IPS-18a (cell line): Measurements from ENCODE around the gene PFN2.
A peak's percentile ranks its signal among the peaks of the same experiment; 100 is the strongest.

Experiments used
- H3K27ac ChIP-seq: one replicate; pipeline ENCODE4 v1.5.1; 2013; ENCODE audit warnings: low read length
- H3K27me3 ChIP-seq: one replicate; pipeline ENCODE4 v1.6.1; 2013; ENCODE audit warnings: mild to moderate bottlenecking, low read length; ENCODE audit not compliant: control insufficient read depth, insufficient read depth
- H3K36me3 ChIP-seq: one replicate; pipeline ENCODE4 v1.6.1; 2013; ENCODE audit warnings: low read depth, low read length; ENCODE audit not compliant: control insufficient read depth
- H3K4me1 ChIP-seq: one replicate; pipeline ENCODE4 v1.6.1; 2013; ENCODE audit warnings: low read depth, low read length; ENCODE audit not compliant: control insufficient read depth
- H3K4me3 ChIP-seq: one replicate; pipeline ENCODE4 v1.5.1; 2013; ENCODE audit warnings: low read length
- H3K9ac ChIP-seq: one replicate; pipeline ENCODE4 v1.6.1; 2013; ENCODE audit warnings: mild to moderate bottlenecking, low read length, moderate library complexity
- H3K9me3 ChIP-seq: one replicate; pipeline ENCODE4 v1.6.1; 2013; ENCODE audit warnings: low read depth, low read length; ENCODE audit not compliant: control insufficient read depth

Gene PFN2

DNA sequence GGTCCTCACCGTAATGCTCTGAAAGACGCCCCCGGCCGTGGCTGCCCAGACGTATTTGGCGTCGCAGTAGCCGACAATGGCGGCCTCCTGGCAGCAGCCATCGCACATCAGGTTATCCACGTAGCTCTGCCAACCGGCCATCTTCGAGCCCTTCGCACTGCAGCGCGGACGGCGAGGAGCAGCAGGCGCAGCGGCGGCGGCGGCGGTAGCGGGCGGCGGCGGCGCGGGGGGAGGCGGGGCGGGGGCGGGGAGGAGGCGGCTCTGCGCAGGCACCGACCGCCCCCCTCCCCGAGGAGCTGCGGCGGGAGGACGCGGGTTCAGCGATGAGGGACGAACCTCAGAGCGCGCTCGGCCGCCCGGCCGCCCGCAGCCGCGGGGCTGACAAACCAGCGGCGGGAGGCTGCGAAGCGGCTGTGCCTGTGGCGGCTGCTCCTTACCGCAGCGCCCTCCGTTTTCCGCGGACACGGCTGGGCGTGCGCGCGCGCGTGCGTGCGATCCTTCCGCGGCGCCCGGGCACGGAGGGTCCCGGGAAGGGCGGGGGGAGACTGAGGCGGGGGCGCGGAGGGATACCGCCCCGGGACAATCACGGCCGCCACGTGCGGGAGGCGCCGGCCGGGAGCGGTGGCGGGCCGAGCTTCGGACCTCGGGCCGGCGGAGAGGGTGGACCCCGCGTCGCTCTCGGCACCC, at the start of gene PFN2:
Gene PFN2, minus strand, starts transcription at position 180 of the 687 bp plus-strand sequence. Its CDS starts 39 bp downstream, at position 141.
- peak within 1 kb of the TSS; percentile 97 for H3K27ac ChIP-seq

DNA sequence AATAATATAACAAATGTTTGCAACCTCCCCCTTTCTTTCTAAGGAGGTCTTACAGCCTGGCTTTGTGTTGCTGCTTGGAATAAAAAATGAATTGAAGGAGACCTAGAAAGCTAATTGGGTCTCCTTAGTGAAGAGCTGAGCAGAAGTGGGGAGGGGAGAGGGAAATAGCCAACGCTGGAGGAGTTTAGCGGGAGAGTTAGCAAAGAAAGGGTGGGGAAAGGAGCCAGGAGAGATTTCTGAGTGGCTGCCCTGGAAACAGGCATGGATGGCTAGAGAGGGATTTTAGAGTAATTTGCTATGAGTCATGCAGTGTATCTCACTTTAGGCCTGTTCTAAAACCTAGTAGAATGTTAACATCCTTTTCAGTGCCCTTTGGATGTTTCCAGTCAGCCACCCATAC, 45.2 kb upstream of the PFN2 start:
- no peak overlapping the region for H3K4me3 ChIP-seq
- no peak overlapping the region for H3K27ac ChIP-seq
- no peaks in the 10 kb centered on the region for H3K27me3 ChIP-seq
- H3K36me3 ChIP-seq = no peaks in the 10 kb centered on the region
- H3K4me1 ChIP-seq = no peaks in the 10 kb centered on the region
- no peaks in the 10 kb centered on the region for H3K9me3 ChIP-seq
- no peak overlapping the region for H3K9ac ChIP-seq

More for the DNA sequence above, at the start of gene PFN2:
- Histone ChIP-seq H3K4me1 (peaks cover 33% of the 10 kb centered on the region), H3K9me3 (no peaks in the 10 kb centered on the region), H3K9ac (peak within 1 kb of the TSS; percentile 100), H3K4me3 (peak within 1 kb of the TSS; percentile 98), H3K36me3 (peaks cover 22% of the 10 kb centered on the region), H3K27me3 (no peaks in the 10 kb centered on the region)

GRCh38 chr3:150014782-150015181, 44.1 kb upstream of the PFN2 start:
- no peak overlapping the region for H3K27ac ChIP-seq
- no peaks in the 10 kb centered on the region for H3K4me1 ChIP-seq
- H3K4me3 ChIP-seq = no peak overlapping the region
- H3K36me3 ChIP-seq = no peaks in the 10 kb centered on the region
- H3K9ac ChIP-seq = no peak overlapping the region
- H3K27me3 ChIP-seq = no peaks in the 10 kb centered on the region
- no peaks in the 10 kb centered on the region for H3K9me3 ChIP-seq

GRCh38 chr3:150013801-150014200, 43.1 kb upstream of the PFN2 start:
- Histone ChIP-seq H3K4me1 (no peaks in the 10 kb centered on the region), H3K9ac (no peak overlapping the region), H3K27me3 (no peaks in the 10 kb centered on the region)

DNA sequence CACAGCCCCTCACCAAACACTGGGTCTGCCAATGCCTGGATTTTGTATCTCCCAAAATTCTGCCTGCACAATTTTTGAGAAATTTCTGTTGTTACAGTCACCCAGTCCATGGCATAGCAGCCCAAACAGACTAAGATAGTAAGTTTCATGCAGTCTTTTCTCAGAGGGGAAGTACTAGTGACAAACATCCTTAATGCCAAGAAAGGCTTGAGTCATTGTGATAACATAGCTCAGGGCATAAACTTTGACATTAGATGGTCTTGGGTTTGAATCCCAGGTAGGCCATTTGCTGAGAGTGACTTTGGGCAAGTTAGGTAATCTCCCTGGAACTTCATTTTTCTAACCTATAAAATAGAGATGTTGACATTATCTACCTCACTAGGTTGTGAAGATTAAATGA, 36.1 kb upstream of the PFN2 start:
- H3K4me1 ChIP-seq = no peaks in the 10 kb centered on the region
- no peak overlapping the region for H3K27ac ChIP-seq
- H3K9me3 ChIP-seq = no peaks in the 10 kb centered on the region
- no peak overlapping the region for H3K4me3 ChIP-seq
- H3K9ac ChIP-seq = no peak overlapping the region
- no peaks in the 10 kb centered on the region for H3K27me3 ChIP-seq
- no peaks in the 10 kb centered on the region for H3K36me3 ChIP-seq

More at GRCh38 chr3:150013801-150014200, 43.1 kb upstream of the PFN2 start:
- Histone ChIP-seq H3K36me3 (no peaks in the 10 kb centered on the region), H3K4me3 (no peak overlapping the region), H3K27ac (no peak overlapping the region), H3K9me3 (no peaks in the 10 kb centered on the region)

DNA sequence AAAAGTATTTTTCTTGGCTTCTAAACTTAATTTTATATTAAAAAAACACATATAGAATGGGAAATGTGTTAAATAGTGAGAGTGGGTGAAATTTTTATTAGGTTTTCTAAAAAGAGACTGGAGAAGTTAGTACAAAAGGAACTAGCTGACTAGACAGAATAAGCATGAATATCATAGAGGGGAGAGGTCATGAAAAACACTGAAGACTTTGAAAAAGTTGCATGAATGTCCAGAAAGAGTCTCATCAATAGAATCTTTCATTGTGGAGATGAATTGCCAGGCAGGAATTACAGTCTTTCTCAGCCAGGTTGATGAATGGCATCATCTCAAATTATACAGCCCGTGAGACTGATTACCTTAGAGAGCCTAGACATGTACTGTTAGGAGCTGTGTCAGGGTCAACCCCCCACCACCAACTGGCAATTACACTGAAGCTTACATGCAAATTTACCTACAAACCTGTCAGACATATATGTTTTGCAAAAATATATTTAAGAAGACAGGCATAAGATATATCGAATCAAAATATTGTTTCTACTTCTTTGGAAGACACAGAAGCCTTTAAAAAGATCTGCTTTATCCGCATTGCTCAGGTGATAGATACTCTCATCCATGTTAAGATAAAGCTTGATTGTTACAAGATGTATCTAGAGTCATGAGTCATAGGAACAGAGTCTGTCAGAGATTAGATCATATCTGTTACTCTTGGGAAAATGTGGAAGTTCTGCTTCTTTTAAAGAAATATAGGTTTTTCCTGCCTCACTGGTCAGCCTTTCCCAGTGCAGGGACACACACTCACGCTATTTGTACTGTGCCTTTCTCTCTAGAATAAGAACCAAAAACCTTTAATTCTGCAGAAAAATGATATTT, 34.8 kb upstream of the PFN2 start:
- H3K4me1 ChIP-seq = no peaks in the 10 kb centered on the region
- no peak overlapping the region for H3K9ac ChIP-seq
- no peaks in the 10 kb centered on the region for H3K36me3 ChIP-seq
- H3K27ac ChIP-seq = no peak overlapping the region
- no peaks in the 10 kb centered on the region for H3K27me3 ChIP-seq
- H3K9me3 ChIP-seq = no peaks in the 10 kb centered on the region
- H3K4me3 ChIP-seq = no peak overlapping the region

- Histone ChIP-seq H3K4me3 (no peak overlapping the region), H3K27me3 (no peaks in the 10 kb centered on the region), H3K4me1 (no peaks in the 10 kb centered on the region)
Observed at GRCh38 chr3:150000641-150001040, 29.9 kb upstream of the PFN2 start.

DNA sequence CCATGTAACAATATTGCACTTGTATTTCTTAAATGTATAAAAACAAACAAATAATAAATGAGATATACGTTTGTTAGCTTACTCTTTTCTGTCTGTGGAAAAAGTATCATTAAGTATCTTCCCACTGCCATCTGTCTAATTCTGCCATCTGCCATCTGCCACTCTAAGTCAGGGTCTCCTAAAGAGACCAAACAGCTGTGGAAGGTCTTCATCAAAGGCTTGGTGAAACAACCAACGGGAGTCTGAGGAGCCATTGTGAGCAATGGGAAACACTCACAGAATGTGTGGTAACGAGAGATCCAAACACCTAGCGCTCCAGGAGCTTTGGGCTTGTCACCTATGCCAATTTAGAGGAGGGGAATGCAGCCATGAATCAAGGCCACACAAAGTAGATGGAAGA, 28.7 kb upstream of the PFN2 start:
- Histone ChIP-seq H3K4me1 (no peaks in the 10 kb centered on the region), H3K27ac (no peak overlapping the region), H3K27me3 (no peaks in the 10 kb centered on the region), H3K9ac (no peak overlapping the region), H3K36me3 (no peaks in the 10 kb centered on the region), H3K9me3 (no peaks in the 10 kb centered on the region), H3K4me3 (no peak overlapping the region)

More at GRCh38 chr3:150000641-150001040, 29.9 kb upstream of the PFN2 start:
- Histone ChIP-seq H3K27ac (no peak overlapping the region), H3K9me3 (no peaks in the 10 kb centered on the region), H3K9ac (no peak overlapping the region), H3K36me3 (no peaks in the 10 kb centered on the region)

DNA sequence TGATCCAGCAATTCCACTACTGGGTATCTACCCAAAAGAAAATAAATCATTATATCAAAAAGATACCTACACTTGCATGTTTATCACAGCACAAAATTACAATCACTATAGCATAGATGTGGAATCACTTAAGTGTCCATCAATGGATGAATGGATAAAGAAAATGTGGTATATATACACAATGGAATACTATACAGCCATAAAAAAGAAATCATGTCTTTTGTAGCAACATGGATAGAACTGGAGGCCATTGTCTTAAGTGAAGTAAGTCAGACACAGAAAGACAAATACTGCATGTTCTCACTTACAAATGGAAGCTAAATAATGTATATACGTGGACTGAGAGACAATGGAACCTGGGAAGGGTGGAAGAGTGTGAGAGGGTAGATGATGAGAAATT, 28.3 kb upstream of the PFN2 start:
- Histone ChIP-seq H3K27me3 (no peaks in the 10 kb centered on the region), H3K9me3 (no peaks in the 10 kb centered on the region), H3K36me3 (no peaks in the 10 kb centered on the region), H3K27ac (no peak overlapping the region), H3K4me1 (no peaks in the 10 kb centered on the region), H3K4me3 (no peak overlapping the region), H3K9ac (no peak overlapping the region)

- H3K36me3 ChIP-seq = no peaks in the 10 kb centered on the region
- H3K9me3 ChIP-seq = no peaks in the 10 kb centered on the region
- H3K27ac ChIP-seq = no peak overlapping the region
- no peak overlapping the region for H3K9ac ChIP-seq
- H3K4me3 ChIP-seq = no peak overlapping the region
- H3K27me3 ChIP-seq = no peaks in the 10 kb centered on the region
- peaks cover 9% of the 10 kb centered on the region for H3K4me1 ChIP-seq
Observed at GRCh38 chr3:149992416-149993058, 21.8 kb upstream of the PFN2 start.

- H3K4me1 ChIP-seq = peaks cover 9% of the 10 kb centered on the region
- H3K27ac ChIP-seq = no peak overlapping the region
- H3K9me3 ChIP-seq = no peaks in the 10 kb centered on the region
- no peaks in the 10 kb centered on the region for H3K36me3 ChIP-seq
- no peak overlapping the region for H3K4me3 ChIP-seq
- no peaks in the 10 kb centered on the region for H3K27me3 ChIP-seq
- H3K9ac ChIP-seq = no peak overlapping the region
Observed at GRCh38 chr3:149990423-149990948, 19.8 kb upstream of the PFN2 start.
